GM21529 (cell line): ENCODE results near the gene NECAB3.

Source experiments
- ATAC-seq: cut with Tn5 transposase; IDR thresholded peaks from one replicate; pipeline ENCODE4 v1.9.1; 2021; ENCODE audit not compliant: unreplicated experiment

The NECAB3 gene

GRCh38 chr20:33624399-33624798 lies 49.8 kb downstream of the NECAB3 start:
- ATAC-seq: no peak

GRCh38 chr20:33622705-33623365 lies 51.4 kb downstream of the NECAB3 start:
- ATAC-seq: no peak

GRCh38 chr20:33621717-33622400 lies 52.4 kb downstream of the NECAB3 start:
- ATAC-seq: no peak

GRCh38 chr20:33612001-33612400 lies 62.2 kb downstream of the NECAB3 start:
- ATAC-seq: no peak

GRCh38 chr20:33611106-33611505 lies 63.1 kb downstream of the NECAB3 start:
- no peak for ATAC-seq

DNA sequence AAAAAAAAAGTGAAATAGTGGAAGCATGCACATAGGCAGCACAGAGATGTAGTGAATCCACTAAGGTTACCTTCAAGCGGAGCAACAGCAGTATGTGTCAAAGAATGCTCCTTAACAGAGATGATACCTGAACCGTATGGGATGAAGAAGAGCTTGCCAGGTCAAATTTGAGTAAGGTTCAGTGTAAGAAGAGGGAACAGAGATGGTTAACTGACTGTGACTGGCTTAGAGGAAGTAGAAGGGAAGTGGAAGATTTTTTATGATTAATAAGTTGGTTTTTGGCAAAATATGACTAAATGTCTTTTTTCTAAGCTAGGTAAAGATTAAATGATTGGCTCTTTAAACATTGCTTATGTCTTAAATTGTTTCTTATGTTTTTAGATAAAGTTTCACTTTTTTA lies 64.7 kb downstream of the NECAB3 start:
- no peak for ATAC-seq
